ENCODE measurements around the gene NPAS3. TPM values are rescaled to one million over a fixed set of nuclear protein-coding genes. Genes with fewer than 3 reads are reported as not detected.

NPAS3 gene
- total and polyA plus RNA-seq, 10 donors = 0.13 to 9.5 (median 2.9) TPM

GRCh38 chr14:33716921-33717320 lies 778.2 kb downstream of the NPAS3 start:
- intact Hi-C loops (cut with DNase I; ENCODE audit: low total_unique reads) = no loop called here
- H3K4me1 ChIP-seq = no peaks in the 10 kb centered on the region
- 14 to 41% (median 31%) methylated on average over 2 of the region's 2 CpGs for whole genome bisulfite sequencing, 5 donors
- H3K9me3 ChIP-seq = no peaks in the 10 kb centered on the region
- H3K27me3 ChIP-seq (replicated peaks in 1 of 7) = no peaks in the 10 kb centered on the region
- H3K27ac ChIP-seq = no peak overlapping the region
- TF ChIP-seq POLR2AphosphoS5 (IDR thresholded peaks at IDR 0.05) (no peak), POLR2A (IDR thresholded peaks at IDR 0.05) (no peak), CTCF (IDR thresholded peaks at IDR 0.05 in 8 of 11, conservative IDR thresholded peaks at IDR 0.05 in 3 of 11) (no peak)
- no peak overlapping the region for H3K4me3 ChIP-seq
- H3K36me3 ChIP-seq = no peaks in the 10 kb centered on the region
- no peak for DNase-seq

GRCh38 chr14:33717866-33718265 lies 779.2 kb downstream of the NPAS3 start:
- Histone ChIP-seq H3K4me3 (no peak overlapping the region), H3K9me3 (no peaks in the 10 kb centered on the region), H3K27ac (no peak overlapping the region), H3K27me3 (replicated peaks in 1 of 7) (no peaks in the 10 kb centered on the region), H3K4me1 (no peaks in the 10 kb centered on the region), H3K36me3 (no peaks in the 10 kb centered on the region)
- intact Hi-C loops (cut with DNase I; ENCODE audit: low total_unique reads) = no loop called here
- TF ChIP-seq POLR2A (IDR thresholded peaks at IDR 0.05) (no peak), CTCF (IDR thresholded peaks at IDR 0.05 in 8 of 11, conservative IDR thresholded peaks at IDR 0.05 in 3 of 11) (no peak)
- no peak for DNase-seq
- WGBS, 5 donors = 89 to 97% (median 95%) methylated on average over 4 of the region's 4 CpGs

- 86 to 94% (median 90%) methylated on average over 4 of the region's 4 CpGs for WGBS, 5 donors
- no peaks in the 10 kb centered on the region for H3K4me1 ChIP-seq
- no peak for DNase-seq
- no peaks in the 10 kb centered on the region for H3K27me3 ChIP-seq (replicated peaks in 1 of 7)
- TF ChIP-seq POLR2A (IDR thresholded peaks at IDR 0.05) = no peak
- no peak for TF ChIP-seq POLR2AphosphoS5 (IDR thresholded peaks at IDR 0.05)
- no peak for TF ChIP-seq CTCF (IDR thresholded peaks at IDR 0.05 in 8 of 11, conservative IDR thresholded peaks at IDR 0.05 in 3 of 11)
- no peak overlapping the region for H3K27ac ChIP-seq
- intact Hi-C loops (cut with DNase I; ENCODE audit: low total_unique reads) = no loop called here
- no peaks in the 10 kb centered on the region for H3K36me3 ChIP-seq
- H3K9me3 ChIP-seq = no peaks in the 10 kb centered on the region
- H3K4me3 ChIP-seq = no peak overlapping the region
These were observed 781.7 kb downstream of the NPAS3 start for GRCh38 chr14:33720284-33720787.

GRCh38 chr14:33726685-33727084 lies 788.0 kb downstream of the NPAS3 start:
- WGBS, 5 donors = 73 to 89% (median 81%) methylated on average over 5 of the region's 5 CpGs
- Histone ChIP-seq H3K9me3 (no peaks in the 10 kb centered on the region), H3K4me1 (no peaks in the 10 kb centered on the region), H3K27ac (no peak overlapping the region), H3K4me3 (no peak overlapping the region), H3K27me3 (replicated peaks in 1 of 7) (no peaks in the 10 kb centered on the region), H3K36me3 (no peaks in the 10 kb centered on the region)
- intact Hi-C loops (cut with DNase I; ENCODE audit: low total_unique reads) = no loop called here
- TF ChIP-seq CTCF (IDR thresholded peaks at IDR 0.05 in 8 of 11, conservative IDR thresholded peaks at IDR 0.05 in 3 of 11) (no peak), POLR2AphosphoS5 (IDR thresholded peaks at IDR 0.05) (no peak), POLR2A (IDR thresholded peaks at IDR 0.05) (no peak)
- DNase-seq = no peak
